SK-N-MC (cell line): ENCODE data around the gene CDC6.

Experiments
- EZH2 ChIP-seq: fragments of 200-600 bp; sonication (generic); IDR thresholded peaks from one replicate; pipeline ENCODE4 v1.6.1; 2017; ENCODE audit warnings: antibody characterized with exemption
- FOXP2 ChIP-seq: optimal IDR thresholded peaks from 2 replicates; pipeline ENCODE3; 2011; ENCODE audit warnings: mild to moderate bottlenecking, moderate library complexity; ENCODE audit not compliant: insufficient read depth; ENCODE audit errors: extremely low read length, control extremely low read depth
- POLR2AphosphoS5 ChIP-seq: IDR thresholded peaks from 2 replicates; pipeline ENCODE4 v1.6.1; 2012; ENCODE audit warnings: mild to moderate bottlenecking, low read depth, low read length, borderline replicate concordance

GRCh38 chr17:40241252-40241834 lies 46.3 kb upstream of the CDC6 start:
- no peak for TF ChIP-seq POLR2AphosphoS5
- TF ChIP-seq EZH2, result no peak
- TF ChIP-seq FOXP2, result no peak
